Esophagus squamous epithelium (tissue), 5 donors: ENCODE measurements around the gene DUOXA1. TPM values are rescaled to one million over a fixed set of nuclear protein-coding genes. Genes with fewer than 3 reads are reported as not detected.

Source experiments
- DNase-seq: peaks from one replicate; lab custom pipeline; 2025; lab: John Stamatoyannopoulos, UW
- H3K27ac ChIP-seq, 4 donors: fragments of 200-600 bp; sonication (generic); one replicate each; pipeline ENCODE4 v1.5.1; 2016 to 2019; ENCODE audit warnings: mild to moderate bottlenecking in 1 of 4
- H3K27me3 ChIP-seq, 4 donors: fragments of 200-600 bp; sonication (generic); 1 replicate in 3 of 4; 2 replicates in 1 of 4; pipeline versions ENCODE4 v1.5.1 to v1.6.0; 2017 to 2021; ENCODE audit warnings: antibody characterized with exemption in 1 of 4
- H3K36me3 ChIP-seq, 3 donors: fragments of 200-600 bp; sonication (generic); one replicate each; pipeline ENCODE4 v1.5.1; 2016 to 2019
- H3K4me1 ChIP-seq, 3 donors: fragments of 200-600 bp; sonication (generic); one replicate each; pipeline ENCODE4 v1.5.1; 2017 to 2019
- H3K4me3 ChIP-seq, 4 donors: fragments of 200-600 bp; sonication (generic); 1 replicate in 3 of 4; 2 replicates in 1 of 4; pipeline ENCODE4 v1.5.1; 2016 to 2019; ENCODE audit warnings: mild to moderate bottlenecking in 2 of 4, moderate library complexity in 1 of 4
- H3K9me3 ChIP-seq, 3 donors: fragments of 200-600 bp; sonication (generic); one replicate each; pipeline ENCODE4 v1.5.1; 2016 to 2019
- CTCF ChIP-seq, 6 experiments: fragments of 450-650 bp in 4 of 6; fragments of 200-600 bp in 2 of 6; sonication (generic) in 2 of 6; IDR thresholded peaks; one replicate each; pipeline ENCODE4 v1.5.1; 2016 to 2019; ENCODE audit warnings: antibody characterized with exemption in 6 of 6, mild to moderate bottlenecking in 4 of 6, moderate library complexity in 4 of 6
- POLR2A ChIP-seq, 4 donors: fragments of 450-650 bp; IDR thresholded peaks; one replicate each; pipeline ENCODE4 v1.6.1; 2017; ENCODE audit warnings: antibody characterized with exemption in 4 of 4, mild to moderate bottlenecking in 4 of 4, moderate library complexity in 3 of 4
- WGBS, 2 donors: methylation state at CpG; one replicate each; pipeline ENCODE4 v1.1.5; 2018; 5-methylcytosine and 5-hydroxymethylcytosine counted together
- intact Hi-C: fragments of 100-400 bp; cut with DNase I; formaldehyde crosslinking; loops from one replicate; pipeline ENCODE4 v1.15.0; 2022
- total RNA-seq, 4 donors: library from RNA; depleted of rRNA; stranded (reverse); fragments of >200 nt; gene quantifications; one replicate each; pipeline ENCODE4 v1.1.0, GENCODE V29; 2016
- donor health status: DM: yes; HTN: yes; CAD: no.

The DUOXA1 gene
- total RNA-seq, 4 donors from 2014 or later: 64.0 to 202 (median 134) TPM

GRCh38 chr15:45143056-45143455 lies 13.4 kb upstream of the DUOXA1 start:
- H3K27ac ChIP-seq: no peak overlapping the region
- H3K4me3 ChIP-seq: no peak overlapping the region
- peaks cover 0 to 34% (median 3%) of the 10 kb centered on the region in 3 donors for H3K4me1 ChIP-seq
- no peak for DNase-seq
- 100% methylated on average over 1 of the region's 7 CpGs; no CpG with 5 or more reads in 1 of the 2 donors for WGBS, 2 donors
- intact Hi-C loops: no loop called here
- no peaks in the 10 kb centered on the region for H3K9me3 ChIP-seq
- TF ChIP-seq CTCF (IDR thresholded peaks at IDR 0.05) (no peak), POLR2A (IDR thresholded peaks at IDR 0.05) (no peak)
- H3K36me3 ChIP-seq: peaks cover 0 to 95% (median 5%) of the 10 kb centered on the region in 3 donors
- peaks cover 0 to 27% (median 0%) of the 10 kb centered on the region in 4 donors for H3K27me3 ChIP-seq

- peaks cover 0 to 18% (median 0%) of the 10 kb centered on the region in 3 donors for H3K4me1 ChIP-seq
- no peak for DNase-seq
- peaks cover 0 to 96% (median 5%) of the 10 kb centered on the region in 3 donors for H3K36me3 ChIP-seq
- 60 to 69% methylated on average over 1 to 2 of the region's 5 CpGs for WGBS, 2 donors
- no peaks in the 10 kb centered on the region for H3K9me3 ChIP-seq
- peaks cover 0 to 38% (median 0%) of the 10 kb centered on the region in 4 donors for H3K27me3 ChIP-seq
- intact Hi-C loops: no loop called here
- no peak for TF ChIP-seq CTCF (IDR thresholded peaks at IDR 0.05)
- no peak for TF ChIP-seq POLR2A (IDR thresholded peaks at IDR 0.05)
- H3K4me3 ChIP-seq: no peak overlapping the region
- no peak overlapping the region for H3K27ac ChIP-seq
Observed at GRCh38 chr15:45141386-45141785, 11.7 kb upstream of the DUOXA1 start.

GRCh38 chr15:45140557-45141250 lies 11.0 kb upstream of the DUOXA1 start:
- DNase-seq: no peak
- intact Hi-C loops: no loop called here
- Histone ChIP-seq H3K27ac (no peak overlapping the region), H3K9me3 (no peaks in the 10 kb centered on the region), H3K4me1 (peaks cover 0 to 11% (median 0%) of the 10 kb centered on the region in 3 donors), H3K27me3 (peaks cover 0 to 44% (median 0%) of the 10 kb centered on the region in 4 donors), H3K36me3 (peaks cover 0 to 99% (median 5%) of the 10 kb centered on the region in 3 donors), H3K4me3 (no peak overlapping the region)
- TF ChIP-seq CTCF (IDR thresholded peaks at IDR 0.05): no peak
- no peak for TF ChIP-seq POLR2A (IDR thresholded peaks at IDR 0.05)
- WGBS, 2 donors: 89 to 91% methylated on average over 3 to 8 of the region's 10 CpGs

GRCh38 chr15:45139770-45140169 lies 10.1 kb upstream of the DUOXA1 start:
- no peak for DNase-seq
- Histone ChIP-seq H3K36me3 (peaks cover 0 to 97% (median 10%) of the 10 kb centered on the region in 3 donors), H3K4me1 (peaks cover 0 to 10% (median 5%) of the 10 kb centered on the region in 3 donors), H3K9me3 (no peaks in the 10 kb centered on the region), H3K27ac (no peak overlapping the region), H3K27me3 (peaks cover 0 to 51% (median 0%) of the 10 kb centered on the region in 4 donors), H3K4me3 (no peak overlapping the region)
- intact Hi-C loops: no loop called here
- WGBS, 2 donors: 80 to 85% methylated on average over 6 of the region's 6 CpGs
- no peak for TF ChIP-seq CTCF (IDR thresholded peaks at IDR 0.05)
- TF ChIP-seq POLR2A (IDR thresholded peaks at IDR 0.05): no peak
